H1 (cell line): ENCODE measurements around the gene GAK. TPM values are rescaled to one million over a fixed set of nuclear protein-coding genes. Genes with fewer than 3 reads are reported as not detected.

ENCODE experiments used
- CEBPB ChIP-seq: IDR thresholded peaks from 2 replicates; pipeline ENCODE4 v1.6.1; 2012; ENCODE audit warnings: low read depth, low read length
- FOSL1 ChIP-seq: IDR thresholded peaks from 2 replicates; pipeline ENCODE4 v1.6.1; 2011; ENCODE audit warnings: mild to moderate bottlenecking, low read depth, low read length, moderate library complexity; ENCODE audit not compliant: insufficient read depth
- PHF8 ChIP-seq: fragments of 200-600 bp; sonication (generic); conservative IDR thresholded peaks from 2 replicates; pipeline ENCODE4 v1.7.1; 2012; ENCODE audit warnings: low read depth, mild to moderate bottlenecking, inconsistent platforms, low read length, moderate library complexity
- RBBP5 ChIP-seq: IDR thresholded peaks from 2 replicates; pipeline ENCODE4 v1.7.1; 2012; ENCODE audit warnings: low read depth, mild to moderate bottlenecking, inconsistent platforms, low read length, moderate library complexity, borderline replicate concordance
- RNF2 ChIP-seq: fragments of 200-900, 300-1000 bp; sonication (generic); IDR thresholded peaks from 2 replicates; pipeline ENCODE4 v1.7.1; 2016; ENCODE audit warnings: borderline replicate concordance, low read depth, mild to moderate bottlenecking, antibody characterized with exemption, low read length; ENCODE audit not compliant: poor library complexity, severe bottlenecking; ENCODE audit errors: missing control alignments
- SAP30 ChIP-seq: fragments of 300-600 bp; sonication (generic); IDR thresholded peaks from 2 replicates; pipeline ENCODE4 v1.7.1; 2012; ENCODE audit warnings: low read length, moderate library complexity, mild to moderate bottlenecking, inconsistent platforms; ENCODE audit not compliant: insufficient read depth, insufficient replicate concordance
- SP1 ChIP-seq: IDR thresholded peaks from 2 replicates; pipeline ENCODE4 v1.6.1; 2011; ENCODE audit warnings: low read depth, low read length
- TAF7 ChIP-seq: optimal IDR thresholded peaks from 2 replicates; pipeline ENCODE3; 2011; ENCODE audit warnings: low read depth, mild to moderate bottlenecking, inconsistent platforms, low read length, moderate library complexity, borderline replicate concordance
- YY1 ChIP-seq: IDR thresholded peaks from 2 replicates; pipeline ENCODE4 v1.6.1; 2011; ENCODE audit warnings: low read depth, mild to moderate bottlenecking, low read length
- polyA plus RNA-seq, 7 experiments: library from polyadenylated mRNA; depleted of rRNA in 3 of 7; stranded (reverse) in 5 of 7; unstranded in 2 of 7; fragments of >200 nt in 5 of 7; fragments of 200-250 nt in 2 of 7; gene quantifications; 1 replicate in 5 of 7; 2 replicates in 1 of 7; 4 replicates in 1 of 7; pipeline versions ENCODE4 v1.2.1 to v1.2.3, GENCODE V29; 2011 to 2013; ENCODE audit warnings: missing spikeins in 2 of 7, mixed read lengths in 2 of 7
- total RNA-seq: library from RNA; stranded (reverse); fragmentation: NEBNext Ultra II Directional; extraction: Animal tissue kit (Norgen Biotek cat#: 25700); gene quantifications from 2 replicates; pipeline ENCODE4 v1.2.1, GENCODE V29; 2021
- TF ChIP-seq, protein P1 (sequence below): fragments of 300-600 bp; sonication (generic); IDR thresholded peaks from 2 replicates; pipeline ENCODE4 v1.7.1; 2012; ENCODE audit warnings: low read length, moderate library complexity, mild to moderate bottlenecking, inconsistent platforms; ENCODE audit not compliant: insufficient replicate concordance
- TF ChIP-seq, protein P2 (sequence below): IDR thresholded peaks from 2 replicates; pipeline ENCODE4 v1.6.1; 2012; ENCODE audit warnings: inconsistent platforms

GAK gene
- total and polyA plus RNA-seq, 2 of the 8 experiments (the other 6 are each of a cell fraction or from before 2014, with no cell fraction given), result 31.5 to 70.8 TPM

DNA sequence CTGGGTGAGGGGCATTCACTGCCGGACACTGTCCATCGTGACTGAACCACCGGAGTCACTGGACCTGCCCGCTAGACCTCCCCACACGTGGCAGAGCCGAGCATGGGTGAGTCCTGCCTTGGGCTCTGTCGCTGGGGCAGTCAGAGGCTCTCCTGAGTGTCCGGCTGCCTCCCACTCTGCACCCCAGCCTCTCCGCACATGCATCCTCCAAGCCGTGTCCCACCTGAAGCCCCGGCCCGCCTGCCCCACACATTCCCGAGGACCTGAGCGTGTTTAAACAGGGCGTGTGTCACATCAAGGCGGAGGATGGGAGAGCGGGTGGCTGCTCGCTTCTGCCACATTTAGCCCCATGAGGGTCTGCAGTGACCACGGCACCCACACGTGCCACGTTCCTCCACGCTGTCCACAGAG is 110.9 kb downstream of the GAK start (continued):
- TF ChIP-seq, protein P1, sequence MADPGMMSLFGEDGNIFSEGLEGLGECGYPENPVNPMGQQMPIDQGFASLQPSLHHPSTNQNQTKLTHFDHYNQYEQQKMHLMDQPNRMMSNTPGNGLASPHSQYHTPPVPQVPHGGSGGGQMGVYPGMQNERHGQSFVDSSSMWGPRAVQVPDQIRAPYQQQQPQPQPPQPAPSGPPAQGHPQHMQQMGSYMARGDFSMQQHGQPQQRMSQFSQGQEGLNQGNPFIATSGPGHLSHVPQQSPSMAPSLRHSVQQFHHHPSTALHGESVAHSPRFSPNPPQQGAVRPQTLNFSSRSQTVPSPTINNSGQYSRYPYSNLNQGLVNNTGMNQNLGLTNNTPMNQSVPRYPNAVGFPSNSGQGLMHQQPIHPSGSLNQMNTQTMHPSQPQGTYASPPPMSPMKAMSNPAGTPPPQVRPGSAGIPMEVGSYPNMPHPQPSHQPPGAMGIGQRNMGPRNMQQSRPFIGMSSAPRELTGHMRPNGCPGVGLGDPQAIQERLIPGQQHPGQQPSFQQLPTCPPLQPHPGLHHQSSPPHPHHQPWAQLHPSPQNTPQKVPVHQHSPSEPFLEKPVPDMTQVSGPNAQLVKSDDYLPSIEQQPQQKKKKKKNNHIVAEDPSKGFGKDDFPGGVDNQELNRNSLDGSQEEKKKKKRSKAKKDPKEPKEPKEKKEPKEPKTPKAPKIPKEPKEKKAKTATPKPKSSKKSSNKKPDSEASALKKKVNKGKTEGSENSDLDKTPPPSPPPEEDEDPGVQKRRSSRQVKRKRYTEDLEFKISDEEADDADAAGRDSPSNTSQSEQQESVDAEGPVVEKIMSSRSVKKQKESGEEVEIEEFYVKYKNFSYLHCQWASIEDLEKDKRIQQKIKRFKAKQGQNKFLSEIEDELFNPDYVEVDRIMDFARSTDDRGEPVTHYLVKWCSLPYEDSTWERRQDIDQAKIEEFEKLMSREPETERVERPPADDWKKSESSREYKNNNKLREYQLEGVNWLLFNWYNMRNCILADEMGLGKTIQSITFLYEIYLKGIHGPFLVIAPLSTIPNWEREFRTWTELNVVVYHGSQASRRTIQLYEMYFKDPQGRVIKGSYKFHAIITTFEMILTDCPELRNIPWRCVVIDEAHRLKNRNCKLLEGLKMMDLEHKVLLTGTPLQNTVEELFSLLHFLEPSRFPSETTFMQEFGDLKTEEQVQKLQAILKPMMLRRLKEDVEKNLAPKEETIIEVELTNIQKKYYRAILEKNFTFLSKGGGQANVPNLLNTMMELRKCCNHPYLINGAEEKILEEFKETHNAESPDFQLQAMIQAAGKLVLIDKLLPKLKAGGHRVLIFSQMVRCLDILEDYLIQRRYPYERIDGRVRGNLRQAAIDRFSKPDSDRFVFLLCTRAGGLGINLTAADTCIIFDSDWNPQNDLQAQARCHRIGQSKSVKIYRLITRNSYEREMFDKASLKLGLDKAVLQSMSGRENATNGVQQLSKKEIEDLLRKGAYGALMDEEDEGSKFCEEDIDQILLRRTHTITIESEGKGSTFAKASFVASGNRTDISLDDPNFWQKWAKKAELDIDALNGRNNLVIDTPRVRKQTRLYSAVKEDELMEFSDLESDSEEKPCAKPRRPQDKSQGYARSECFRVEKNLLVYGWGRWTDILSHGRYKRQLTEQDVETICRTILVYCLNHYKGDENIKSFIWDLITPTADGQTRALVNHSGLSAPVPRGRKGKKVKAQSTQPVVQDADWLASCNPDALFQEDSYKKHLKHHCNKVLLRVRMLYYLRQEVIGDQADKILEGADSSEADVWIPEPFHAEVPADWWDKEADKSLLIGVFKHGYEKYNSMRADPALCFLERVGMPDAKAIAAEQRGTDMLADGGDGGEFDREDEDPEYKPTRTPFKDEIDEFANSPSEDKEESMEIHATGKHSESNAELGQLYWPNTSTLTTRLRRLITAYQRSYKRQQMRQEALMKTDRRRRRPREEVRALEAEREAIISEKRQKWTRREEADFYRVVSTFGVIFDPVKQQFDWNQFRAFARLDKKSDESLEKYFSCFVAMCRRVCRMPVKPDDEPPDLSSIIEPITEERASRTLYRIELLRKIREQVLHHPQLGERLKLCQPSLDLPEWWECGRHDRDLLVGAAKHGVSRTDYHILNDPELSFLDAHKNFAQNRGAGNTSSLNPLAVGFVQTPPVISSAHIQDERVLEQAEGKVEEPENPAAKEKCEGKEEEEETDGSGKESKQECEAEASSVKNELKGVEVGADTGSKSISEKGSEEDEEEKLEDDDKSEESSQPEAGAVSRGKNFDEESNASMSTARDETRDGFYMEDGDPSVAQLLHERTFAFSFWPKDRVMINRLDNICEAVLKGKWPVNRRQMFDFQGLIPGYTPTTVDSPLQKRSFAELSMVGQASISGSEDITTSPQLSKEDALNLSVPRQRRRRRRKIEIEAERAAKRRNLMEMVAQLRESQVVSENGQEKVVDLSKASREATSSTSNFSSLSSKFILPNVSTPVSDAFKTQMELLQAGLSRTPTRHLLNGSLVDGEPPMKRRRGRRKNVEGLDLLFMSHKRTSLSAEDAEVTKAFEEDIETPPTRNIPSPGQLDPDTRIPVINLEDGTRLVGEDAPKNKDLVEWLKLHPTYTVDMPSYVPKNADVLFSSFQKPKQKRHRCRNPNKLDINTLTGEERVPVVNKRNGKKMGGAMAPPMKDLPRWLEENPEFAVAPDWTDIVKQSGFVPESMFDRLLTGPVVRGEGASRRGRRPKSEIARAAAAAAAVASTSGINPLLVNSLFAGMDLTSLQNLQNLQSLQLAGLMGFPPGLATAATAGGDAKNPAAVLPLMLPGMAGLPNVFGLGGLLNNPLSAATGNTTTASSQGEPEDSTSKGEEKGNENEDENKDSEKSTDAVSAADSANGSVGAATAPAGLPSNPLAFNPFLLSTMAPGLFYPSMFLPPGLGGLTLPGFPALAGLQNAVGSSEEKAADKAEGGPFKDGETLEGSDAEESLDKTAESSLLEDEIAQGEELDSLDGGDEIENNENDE, result no peak
- TF ChIP-seq FOSL1 (no peak), PHF8 (no peak), CEBPB (no peak), SAP30 (no peak), RNF2 (no peak), SP1 (no peak), YY1 (no peak), TAF7 (no peak), RBBP5 (no peak)
- TF ChIP-seq, protein P2, sequence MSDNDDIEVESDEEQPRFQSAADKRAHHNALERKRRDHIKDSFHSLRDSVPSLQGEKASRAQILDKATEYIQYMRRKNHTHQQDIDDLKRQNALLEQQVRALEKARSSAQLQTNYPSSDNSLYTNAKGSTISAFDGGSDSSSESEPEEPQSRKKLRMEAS, result no peak
